HepG2 (cell line): ENCODE measurements around the gene APRT. TPM values are rescaled to one million over a fixed set of nuclear protein-coding genes. Genes with fewer than 3 reads are reported as not detected.

Experiments used
- ATAC-seq: fragments of 200-7000 bp; cut with Tn5 transposase; 3 replicates; pipeline ENCODE4 v1.9.1; 2020; ENCODE audit warnings: mild to moderate bottlenecking, moderate library complexity
- BruUV-seq: library from RNA; stranded (reverse); fragments of 400-500 nt; replicated peaks from 2 replicates; lab custom pipeline; 2021; lab: Mats Ljungman, UMichigan
- CTCF ChIA-PET: fragments of 300-600 bp; formaldehyde crosslinking; extraction: SDS; loops from one replicate; lab custom pipeline; 2021; ENCODE audit warnings: low total read pairs, inconsistent platforms, low intra/inter-chr PET ratio; lab: Yijun Ruan, JAX
- POLR2A ChIA-PET: fragments of 350-600 bp; sonication (Branson Sonifier 250); formaldehyde crosslinking; loops from one replicate; lab custom pipeline; 2020; ENCODE audit warnings: antibody characterized with exemption, inconsistent platforms; lab: Yijun Ruan, JAX
- DNase-seq: peaks from one replicate; pipeline ENCODE4 v3.0.0-alpha.2; 2015; ENCODE audit warnings: low spot score
- FAIRE-seq: peaks from 3 replicates; lab custom pipeline; 2011; peaks lifted over from hg19 to GRCh38; lab: Jason Lieb, UNC
- H2AFZ ChIP-seq: one replicate; pipeline ENCODE4 v1.6.1; 2011; ENCODE audit warnings: low read length, inconsistent platforms
- H3K27ac ChIP-seq: fragments of 300-600 bp; 3 replicates; pipeline ENCODE4 v1.8.0; 2011; ENCODE audit warnings: mixed run types, mild to moderate bottlenecking, mixed read lengths, low read length, inconsistent platforms; ENCODE audit not compliant: insufficient read depth; ENCODE audit errors: extremely low read length
- H3K27me3 ChIP-seq, 2 experiments: fragments of 200-600 bp in 1 of 2; 2 replicates in 1 of 2; 3 replicates in 1 of 2; pipeline versions ENCODE4 v1.6.0 to v1.8.0; 2011; ENCODE audit warnings: low read length in 2 of 2, mild to moderate bottlenecking in 2 of 2, moderate library complexity in 2 of 2, inconsistent platforms in 1 of 2; ENCODE audit not compliant: insufficient read depth in 2 of 2, control insufficient read depth in 1 of 2
- H3K36me3 ChIP-seq, 2 experiments: fragments of 200-600 bp in 1 of 2; replicated peaks in 1 of 2; 2 replicates in 1 of 2; 3 replicates in 1 of 2; pipeline versions ENCODE4 v1.5.1 to v1.8.0; 2011; ENCODE audit warnings: low read length in 2 of 2, inconsistent platforms in 1 of 2; ENCODE audit not compliant: insufficient read depth in 2 of 2, control insufficient read depth in 1 of 2
- H3K4me1 ChIP-seq: 2 replicates; pipeline ENCODE4 v1.5.1; 2012; ENCODE audit warnings: low read length, inconsistent platforms; ENCODE audit not compliant: insufficient read depth
- H3K4me2 ChIP-seq: 2 replicates; pipeline ENCODE4 v1.6.0; 2011; ENCODE audit warnings: low read depth, low read length, inconsistent platforms
- H3K4me3 ChIP-seq, 3 experiments: fragments of 200-600 bp in 1 of 3; sonication (generic), shearing (Covaris generic) in 1 of 3; replicated peaks in 1 of 3; 2 replicates each; pipeline ENCODE4 v1.5.1; 2011 to 2016; ENCODE audit warnings: low read length in 3 of 3, inconsistent platforms in 2 of 3, low read depth in 2 of 3, mild to moderate bottlenecking in 2 of 3, control low read depth in 1 of 3, mixed read lengths in 1 of 3; ENCODE audit not compliant: insufficient read depth in 1 of 3
- H3K79me2 ChIP-seq: one replicate; pipeline ENCODE4 v1.6.1; 2011; ENCODE audit warnings: low read length, inconsistent platforms; ENCODE audit not compliant: insufficient read depth
- H3K9ac ChIP-seq: 2 replicates; pipeline ENCODE4 v1.6.0; 2011; ENCODE audit warnings: mild to moderate bottlenecking, low read depth, low read length, inconsistent platforms; ENCODE audit not compliant: insufficient read depth
- H3K9me3 ChIP-seq: 2 replicates; pipeline ENCODE4 v1.5.1; 2012; ENCODE audit warnings: mild to moderate bottlenecking, low read length
- H4K20me1 ChIP-seq: 2 replicates; pipeline ENCODE4 v1.6.0; 2011; ENCODE audit warnings: inconsistent platforms, mild to moderate bottlenecking, low read length, moderate library complexity; ENCODE audit not compliant: insufficient read depth
- DZIP1 ChIP-seq: sonication (generic); formaldehyde crosslinking; IDR thresholded peaks from 2 replicates; pipeline ENCODE4 v1.5.0; 2020; ENCODE audit warnings: mild to moderate bottlenecking, missing genetic modification reagents
- FOXA1 ChIP-seq, 2 experiments: fragments of 450-650 bp in 1 of 2; sonication (generic) in 1 of 2; formaldehyde crosslinking in 1 of 2; IDR thresholded peaks; 2 replicates each; pipeline versions ENCODE4 v1.4.0 to v1.6.1; 2016 to 2020; ENCODE audit warnings: missing genetic modification reagents in 1 of 2
- HNRNPLL ChIP-seq: fragments of 200-400 bp; formaldehyde crosslinking; IDR thresholded peaks from 2 replicates; pipeline ENCODE4 v1.6.1; 2017; ENCODE audit warnings: mild to moderate bottlenecking, low read depth, low read length; ENCODE audit not compliant: poor library complexity, severe bottlenecking
- KLF6 ChIP-seq: IDR thresholded peaks from 2 replicates; pipeline ENCODE4 v1.8.0; 2016; ENCODE audit warnings: missing biosample characterization, missing genetic modification reagents
- RXRA ChIP-seq: sonication (generic); formaldehyde crosslinking; IDR thresholded peaks from 2 replicates; pipeline ENCODE4 v1.5.1; 2020; ENCODE audit warnings: missing genetic modification reagents
- SMYD3 ChIP-seq: sonication (generic); formaldehyde crosslinking; IDR thresholded peaks from 2 replicates; pipeline ENCODE4 v1.8.1; 2023; ENCODE audit warnings: mild to moderate bottlenecking, missing genetic modification reagents
- SOX13 ChIP-seq, 3 experiments: fragments of 450-650 bp in 1 of 3; sonication (generic) in 1 of 3; formaldehyde crosslinking in 1 of 3; IDR thresholded peaks in 2 of 3; conservative IDR thresholded peaks in 1 of 3; 2 replicates each; pipeline versions ENCODE4 v1.5.0 to v1.6.1; 2016 to 2020; ENCODE audit warnings: antibody characterized with exemption in 1 of 3, mild to moderate bottlenecking in 1 of 3, missing compliant biosample characterization in 1 of 3, missing genetic modification reagents in 1 of 3, moderate library complexity in 1 of 3
- SYNCRIP ChIP-seq: fragments of 200-400 bp; formaldehyde crosslinking; IDR thresholded peaks from 2 replicates; pipeline ENCODE4 v1.6.1; 2018; ENCODE audit warnings: mild to moderate bottlenecking, low read depth, low read length; ENCODE audit not compliant: insufficient read depth
- ZBTB38 ChIP-seq: sonication (generic); formaldehyde crosslinking; IDR thresholded peaks from 2 replicates; pipeline ENCODE4 v1.5.1; 2020; ENCODE audit warnings: mild to moderate bottlenecking, missing genetic modification reagents
- ZBTB44 ChIP-seq: sonication (generic); formaldehyde crosslinking; IDR thresholded peaks from 2 replicates; pipeline ENCODE4 v1.4.0; 2020; ENCODE audit warnings: missing genetic modification reagents
- ZNF280B ChIP-seq: sonication (generic); formaldehyde crosslinking; IDR thresholded peaks from 2 replicates; pipeline ENCODE4 v1.5.0; 2020; ENCODE audit warnings: missing genetic modification reagents, mild to moderate bottlenecking, borderline replicate concordance
- ZNF501 ChIP-seq: sonication (generic); formaldehyde crosslinking; IDR thresholded peaks from 2 replicates; pipeline ENCODE4 v1.5.1; 2020; ENCODE audit warnings: mild to moderate bottlenecking, moderate library complexity, missing genetic modification reagents
- ZNF577 ChIP-seq: sonication (generic); formaldehyde crosslinking; IDR thresholded peaks from 2 replicates; pipeline ENCODE4 v1.4.0; 2020; ENCODE audit warnings: mild to moderate bottlenecking, low read depth, missing genetic modification reagents, borderline replicate concordance
- WGBS: methylation state at CpG from one replicate; pipeline ENCODE4 v1.1.6; 2017; ENCODE audit warnings: low lambda C conversion rate; 5-methylcytosine and 5-hydroxymethylcytosine counted together
- in situ Hi-C: cut with HindIII; loops from 2 replicates; pipeline ENCODE4 v1.10.0; 2017; ENCODE audit warnings: low pct_unique_long_range_greater_than_20kb; ENCODE audit not compliant: extremely low pct_ligation_motif_present
- intact Hi-C: fragments of 100-400 bp; cut with micrococcal nuclease; formaldehyde crosslinking; loops from one replicate; pipeline ENCODE4 v1.10.0; 2022; ENCODE audit not compliant: unreplicated experiment
- polyA plus RNA-seq, 8 experiments: library from polyadenylated mRNA; depleted of rRNA in 3 of 8; stranded (reverse) in 7 of 8; unstranded in 1 of 8; fragments of >200 nt; fragmentation: Illumina TruSeq in 4 of 8; extraction: Trizol in 4 of 8; gene quantifications; 2 replicates each; pipeline versions ENCODE4 v1.2.1 to v1.2.3, GENCODE V29; 2011 to 2016; ENCODE audit warnings: low read depth in 4 of 8, missing spikeins in 1 of 8, mixed read lengths in 1 of 8; ENCODE audit not compliant: insufficient read depth in 1 of 8
- total RNA-seq, 5 experiments: library from RNA; depleted of rRNA; stranded (reverse); fragments of >200 nt; fragmentation: Illumina TruSeq; extraction: Trizol; gene quantifications; 2 replicates each; pipeline ENCODE4 v1.2.3, GENCODE V29; 2016; ENCODE audit warnings: low read depth in 1 of 5

The APRT gene
- total and polyA plus RNA-seq, 2 of the 13 experiments (the other 11 are each of a cell fraction or from before 2014, with no cell fraction given), result 155 to 242 TPM

GRCh38 chr16:88855176-88855575, 43.4 kb upstream of the APRT start:
- CTCF ChIA-PET, result no interaction called here

More at GRCh38 chr16:88855176-88855575, 43.4 kb upstream of the APRT start:
- Histone ChIP-seq H3K9me3 (no peaks in the 10 kb centered on the region), H3K9ac (no peak overlapping the region), H3K4me1 (peaks cover 15% of the 10 kb centered on the region), H3K4me3 (no peak overlapping the region), H3K36me3 (peaks cover 6 to 20% of the 10 kb centered on the region in 2 experiments), H4K20me1 (peaks cover 3% of the 10 kb centered on the region; the same call in 1 of the 2 replicates), H3K79me2 (peaks cover 12% of the 10 kb centered on the region), H3K27me3 (no peaks in the 10 kb centered on the region; a peak in 1 of 5 replicates), H3K27ac (no peak overlapping the region), H2AFZ (no peak overlapping the region), H3K4me2 (no peak overlapping the region)
- BruUV-seq, result no TSS peak
- WGBS, result 89% methylated on average over 8 of the region's 8 CpGs
- DNase-seq (no peak), ATAC-seq (no peak), FAIRE-seq (no peak)
- no peak for TF ChIP-seq DZIP1 (CRISPR knock-in tag)
- TF ChIP-seq ZBTB44 (CRISPR knock-in tag), result no peak
- no peak for TF ChIP-seq HNRNPLL
- TF ChIP-seq ZNF577, result no peak
- TF ChIP-seq ZNF501 (CRISPR knock-in tag), result no peak
- TF ChIP-seq RXRA, result no peak
- TF ChIP-seq SYNCRIP, result no peak
- no peak for TF ChIP-seq ZNF280B (CRISPR knock-in tag)
- TF ChIP-seq KLF6, result no peak
- TF ChIP-seq SMYD3 (CRISPR knock-in tag), result no peak
- TF ChIP-seq FOXA1 (IDR thresholded peaks at IDR 0.05), result no peak
- no peak for TF ChIP-seq FOXA1 (CRISPR knock-in tag; IDR thresholded peaks at IDR 0.05)
- TF ChIP-seq SOX13 (IDR thresholded peaks at IDR 0.05), result no peak
- TF ChIP-seq SOX13 (CRISPR knock-in tag; conservative IDR thresholded peaks at IDR 0.05 in 1 of 2, IDR thresholded peaks at IDR 0.05 in 1 of 2), result no peak
- TF ChIP-seq ZBTB38 (CRISPR knock-in tag), result no peak
- POLR2A ChIA-PET, result interaction anchor here (0.6 kb wide), 1 partner anchor 9 kb away, joined by 3 read pairs; no protein-coding TSS in a partner anchor
- intact Hi-C loops, result loop anchor here (5.0 kb wide), 2 partner anchors 38 to 98 kb away; no protein-coding TSS in a partner anchor
- in situ Hi-C loops, result loop anchor here (5.0 kb wide), 2 partner anchors 43 to 98 kb away; partner anchors contain the start of gene APRT
